ENCODE results near the gene ING3. TPM values are rescaled to one million over a fixed set of nuclear protein-coding genes. Genes with fewer than 3 reads are reported as not detected.
A peak's percentile ranks its signal among the peaks of the same experiment; 100 is the strongest.

The ING3 gene
- total RNA-seq, 1 donor from 2014 or later, result 14.3 TPM

GRCh38 chr7:121017586-121017985, 67.0 kb downstream of the ING3 start:
- intact Hi-C loops (cut with micrococcal nuclease), result no loop called here
- ATAC-seq, result peak; percentile 17
- no peak for DNase-seq

- DNase-seq (no peak), ATAC-seq (peak; percentile 73)
- intact Hi-C loops (cut with micrococcal nuclease), result no loop called here
Observed at GRCh38 chr7:121019018-121019417, 68.4 kb downstream of the ING3 start.

- no peak for DNase-seq
- intact Hi-C loops (cut with micrococcal nuclease), result no loop called here
- ATAC-seq, result no peak
Observed at GRCh38 chr7:121020249-121020988, 69.8 kb downstream of the ING3 start.

- DNase-seq, result no peak
- ATAC-seq, result no peak
- intact Hi-C loops (cut with micrococcal nuclease), result no loop called here
Observed at GRCh38 chr7:121020989-121021969, 70.7 kb downstream of the ING3 start.

GRCh38 chr7:121023194-121023593, 72.6 kb downstream of the ING3 start:
- DNase-seq (no peak), ATAC-seq (peak; percentile 53)
- intact Hi-C loops (cut with micrococcal nuclease), result no loop called here

GRCh38 chr7:121023683-121024511, 73.3 kb downstream of the ING3 start:
- peak; percentile 17 for ATAC-seq
- intact Hi-C loops (cut with micrococcal nuclease), result no loop called here
- no peak for DNase-seq

GRCh38 chr7:121024611-121025010, 74.0 kb downstream of the ING3 start:
- ATAC-seq (no peak), DNase-seq (no peak)
- intact Hi-C loops (cut with micrococcal nuclease), result no loop called here

GRCh38 chr7:121026159-121026558, 75.6 kb downstream of the ING3 start:
- intact Hi-C loops (cut with micrococcal nuclease), result no loop called here
- ATAC-seq (no peak), DNase-seq (no peak)

GRCh38 chr7:121026577-121027111, 76.1 kb downstream of the ING3 start:
- DNase-seq (no peak), ATAC-seq (no peak)
- intact Hi-C loops (cut with micrococcal nuclease), result no loop called here

Other genes starting within 250 kb of the ING3 start
- 69.0 TPM for gene TSPAN12, start 92.6 kb upstream of the ING3 start, total RNA-seq
- 32.8 TPM for gene CPED1, start 37.9 kb downstream of the ING3 start, total RNA-seq

Data from left ventricle myocardium superior (tissue), 1 donor.